Keratinocyte (primary cell): ENCODE data around the gene ACAA1. TPM values are rescaled to one million over a fixed set of nuclear protein-coding genes. Genes with fewer than 3 reads are reported as not detected.

ENCODE experiments used
- DNase-seq: peaks from one replicate; pipeline ENCODE4 v3.0.0-alpha.2; 2011; ENCODE audit warnings: low read depth, missing footprints, low spot score
- FAIRE-seq: peaks from 2 replicates; lab custom pipeline; 2011; peaks lifted over from hg19 to GRCh38; lab: Jason Lieb, UNC
- H2AFZ ChIP-seq: 2 replicates; pipeline ENCODE4 v1.6.0; 2012; ENCODE audit warnings: low read length, control low read depth, inconsistent platforms; ENCODE audit not compliant: control insufficient read depth
- H3K27ac ChIP-seq: 2 replicates; pipeline ENCODE4 v1.5.1; 2011; ENCODE audit warnings: low read length; ENCODE audit not compliant: control insufficient read depth, insufficient read depth
- H3K27me3 ChIP-seq: 3 replicates; pipeline ENCODE4 v1.6.0; 2011; ENCODE audit warnings: low read length; ENCODE audit not compliant: control insufficient read depth, insufficient read depth; ENCODE audit errors: extremely low read depth
- H3K36me3 ChIP-seq, 2 experiments: 2 replicates in 1 of 2; 3 replicates in 1 of 2; pipeline ENCODE4 v1.5.1; 2011; ENCODE audit warnings: low read length in 2 of 2, mild to moderate bottlenecking in 1 of 2; ENCODE audit not compliant: control insufficient read depth in 2 of 2, insufficient read depth in 2 of 2; ENCODE audit errors: extremely low read depth in 1 of 2
- H3K4me1 ChIP-seq: 3 replicates; pipeline ENCODE4 v1.5.1; 2011; ENCODE audit warnings: low read length; ENCODE audit not compliant: control insufficient read depth, insufficient read depth; ENCODE audit errors: extremely low read depth
- H3K4me2 ChIP-seq: 3 replicates; pipeline ENCODE4 v1.6.0; 2011; ENCODE audit warnings: low read depth, low read length; ENCODE audit not compliant: control insufficient read depth, insufficient read depth; ENCODE audit errors: extremely low read depth
- H3K4me3 ChIP-seq, 3 experiments: fragments of 200-600 bp in 1 of 3; sonication (generic) in 1 of 3; 2 replicates in 2 of 3; 3 replicates in 1 of 3; pipeline ENCODE4 v1.5.1; 2011 to 2016; ENCODE audit warnings: low read length in 3 of 3, mild to moderate bottlenecking in 3 of 3, control low read depth in 2 of 3, inconsistent platforms in 1 of 3, low read depth in 1 of 3, mixed read lengths in 1 of 3, mixed run types in 1 of 3, moderate library complexity in 1 of 3; ENCODE audit not compliant: control insufficient read depth in 2 of 3, insufficient read depth in 2 of 3; ENCODE audit errors: extremely low read depth in 1 of 3
- H3K79me2 ChIP-seq: 2 replicates; pipeline ENCODE4 v1.6.0; 2012; ENCODE audit warnings: low read length; ENCODE audit not compliant: control insufficient read depth, insufficient read depth
- H3K9ac ChIP-seq: 3 replicates; pipeline ENCODE4 v1.6.0; 2011; ENCODE audit warnings: low read length; ENCODE audit not compliant: control insufficient read depth, insufficient read depth; ENCODE audit errors: extremely low read depth
- H3K9me1 ChIP-seq: 3 replicates; pipeline ENCODE4 v1.6.0; 2011; ENCODE audit warnings: low read length; ENCODE audit not compliant: control insufficient read depth, insufficient read depth; ENCODE audit errors: extremely low read depth
- H3K9me3 ChIP-seq: 2 replicates; pipeline ENCODE4 v1.5.1; 2012; ENCODE audit warnings: low read depth, low read length; ENCODE audit not compliant: control insufficient read depth
- H4K20me1 ChIP-seq: 3 replicates; pipeline ENCODE4 v1.6.0; 2011; ENCODE audit warnings: low read length; ENCODE audit not compliant: control insufficient read depth, insufficient read depth; ENCODE audit errors: extremely low read depth
- EZH2 ChIP-seq: IDR thresholded peaks from one replicate; pipeline ENCODE4 v1.6.1; 2012; ENCODE audit warnings: inconsistent platforms, mild to moderate bottlenecking, low read length, moderate library complexity
- dilution Hi-C: fragments of 300-500 bp; cut with MboI; formaldehyde crosslinking; loops from one replicate; pipeline ENCODE4 v1.7.0; 2020; ENCODE audit warnings: low sequenced_read_pairs; ENCODE audit not compliant: extremely low pct_ligation_motif_present
- polyA plus RNA-seq, 5 experiments: library from polyadenylated mRNA; depleted of rRNA in 3 of 5; stranded (reverse) in 3 of 5; stranded (forward) in 1 of 5; unstranded in 1 of 5; fragments of >200 nt; gene quantifications; 1 replicate in 1 of 5; 2 replicates in 3 of 5; 3 replicates in 1 of 5; pipeline versions ENCODE4 v1.2.1 to v1.2.3, GENCODE V29; 2011 to 2012; ENCODE audit warnings: missing spikeins in 2 of 5, low read depth in 1 of 5, low replicate concordance in 1 of 5
- TF ChIP-seq, protein P1 (sequence below), 3 experiments: IDR thresholded peaks in 1 of 3; conservative IDR thresholded peaks in 1 of 3; optimal IDR thresholded peaks in 1 of 3; 2 replicates in 2 of 3; 3 replicates in 1 of 3; pipeline versions ENCODE3 to v1.5.1; 2011; ENCODE audit warnings: low read length in 3 of 3, mild to moderate bottlenecking in 3 of 3, moderate library complexity in 2 of 3, control low read depth in 1 of 3, inconsistent platforms in 1 of 3; ENCODE audit not compliant: insufficient read depth in 2 of 3; ENCODE audit errors: extremely low read depth in 1 of 3

Gene ACAA1
- polyA plus RNA-seq, 1 donor (not counting 4 experiments of a cell fraction or from before 2014, with no cell fraction given) = 85.3 TPM

DNA sequence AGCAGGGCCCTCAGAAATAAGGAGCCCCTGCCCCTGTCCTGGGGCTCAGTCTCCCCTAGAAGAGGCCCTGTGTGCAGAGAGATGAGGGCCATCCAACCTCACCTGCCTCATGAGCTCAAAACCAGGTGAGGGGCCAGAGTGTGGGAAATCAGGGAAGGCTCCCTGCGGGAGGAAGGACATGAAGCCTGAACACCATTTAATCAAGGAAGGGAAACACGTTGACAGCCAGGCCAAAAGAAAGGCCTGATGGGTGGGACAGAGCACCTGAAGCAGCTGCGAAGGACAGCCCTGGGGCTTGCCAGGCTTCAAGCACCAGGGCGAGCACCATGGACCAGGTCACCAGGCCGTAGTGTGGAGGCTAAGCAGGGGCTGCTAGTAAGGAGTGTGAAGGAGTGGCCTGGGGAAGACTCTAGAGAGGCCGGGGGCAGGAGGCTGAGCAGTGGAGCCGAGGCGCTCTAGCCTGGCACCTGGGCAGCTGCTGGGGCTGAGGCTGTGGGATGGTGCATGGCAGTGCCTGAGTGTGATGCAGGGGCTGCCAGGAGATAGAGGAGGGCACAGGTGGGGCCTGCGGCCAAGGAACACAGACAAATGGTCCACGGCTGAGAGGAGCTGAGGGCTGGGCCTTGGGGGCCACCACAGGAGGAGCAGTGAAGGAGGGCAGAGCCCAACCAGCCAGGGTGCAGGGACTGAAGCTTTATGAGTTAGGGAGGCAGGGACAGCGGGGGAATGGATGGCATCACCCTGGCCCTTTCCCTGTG is 16.1 kb downstream of the ACAA1 start:
- FAIRE-seq = no peak
- Histone ChIP-seq H3K4me3 (no peak overlapping the region), H3K27ac (no peak overlapping the region), H3K79me2 (no peaks in the 10 kb centered on the region), H3K36me3 (peaks cover 25 to 29% of the 10 kb centered on the region in 2 experiments), H3K9me3 (no peaks in the 10 kb centered on the region), H2AFZ (no peak overlapping the region), H3K9ac (no peak overlapping the region), H4K20me1 (no peaks in the 10 kb centered on the region), H3K4me2 (no peak overlapping the region), H3K9me1 (no peaks in the 10 kb centered on the region), H3K4me1 (no peaks in the 10 kb centered on the region), H3K27me3 (no peaks in the 10 kb centered on the region)
- no peak for DNase-seq
- TF ChIP-seq, protein P1, sequence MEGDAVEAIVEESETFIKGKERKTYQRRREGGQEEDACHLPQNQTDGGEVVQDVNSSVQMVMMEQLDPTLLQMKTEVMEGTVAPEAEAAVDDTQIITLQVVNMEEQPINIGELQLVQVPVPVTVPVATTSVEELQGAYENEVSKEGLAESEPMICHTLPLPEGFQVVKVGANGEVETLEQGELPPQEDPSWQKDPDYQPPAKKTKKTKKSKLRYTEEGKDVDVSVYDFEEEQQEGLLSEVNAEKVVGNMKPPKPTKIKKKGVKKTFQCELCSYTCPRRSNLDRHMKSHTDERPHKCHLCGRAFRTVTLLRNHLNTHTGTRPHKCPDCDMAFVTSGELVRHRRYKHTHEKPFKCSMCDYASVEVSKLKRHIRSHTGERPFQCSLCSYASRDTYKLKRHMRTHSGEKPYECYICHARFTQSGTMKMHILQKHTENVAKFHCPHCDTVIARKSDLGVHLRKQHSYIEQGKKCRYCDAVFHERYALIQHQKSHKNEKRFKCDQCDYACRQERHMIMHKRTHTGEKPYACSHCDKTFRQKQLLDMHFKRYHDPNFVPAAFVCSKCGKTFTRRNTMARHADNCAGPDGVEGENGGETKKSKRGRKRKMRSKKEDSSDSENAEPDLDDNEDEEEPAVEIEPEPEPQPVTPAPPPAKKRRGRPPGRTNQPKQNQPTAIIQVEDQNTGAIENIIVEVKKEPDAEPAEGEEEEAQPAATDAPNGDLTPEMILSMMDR (optimal IDR thresholded peaks at IDR 0.05 in 1 of 3, IDR thresholded peaks at IDR 0.05 in 1 of 3, conservative IDR thresholded peaks at IDR 0.05 in 1 of 3; ENCODE audit: extremely low read depth in 1 of 3, insufficient read depth in 2 of 3, low read length in 3 of 3) = no peak
- TF ChIP-seq EZH2 = no peak
- dilution Hi-C loops = no loop called here

DNA sequence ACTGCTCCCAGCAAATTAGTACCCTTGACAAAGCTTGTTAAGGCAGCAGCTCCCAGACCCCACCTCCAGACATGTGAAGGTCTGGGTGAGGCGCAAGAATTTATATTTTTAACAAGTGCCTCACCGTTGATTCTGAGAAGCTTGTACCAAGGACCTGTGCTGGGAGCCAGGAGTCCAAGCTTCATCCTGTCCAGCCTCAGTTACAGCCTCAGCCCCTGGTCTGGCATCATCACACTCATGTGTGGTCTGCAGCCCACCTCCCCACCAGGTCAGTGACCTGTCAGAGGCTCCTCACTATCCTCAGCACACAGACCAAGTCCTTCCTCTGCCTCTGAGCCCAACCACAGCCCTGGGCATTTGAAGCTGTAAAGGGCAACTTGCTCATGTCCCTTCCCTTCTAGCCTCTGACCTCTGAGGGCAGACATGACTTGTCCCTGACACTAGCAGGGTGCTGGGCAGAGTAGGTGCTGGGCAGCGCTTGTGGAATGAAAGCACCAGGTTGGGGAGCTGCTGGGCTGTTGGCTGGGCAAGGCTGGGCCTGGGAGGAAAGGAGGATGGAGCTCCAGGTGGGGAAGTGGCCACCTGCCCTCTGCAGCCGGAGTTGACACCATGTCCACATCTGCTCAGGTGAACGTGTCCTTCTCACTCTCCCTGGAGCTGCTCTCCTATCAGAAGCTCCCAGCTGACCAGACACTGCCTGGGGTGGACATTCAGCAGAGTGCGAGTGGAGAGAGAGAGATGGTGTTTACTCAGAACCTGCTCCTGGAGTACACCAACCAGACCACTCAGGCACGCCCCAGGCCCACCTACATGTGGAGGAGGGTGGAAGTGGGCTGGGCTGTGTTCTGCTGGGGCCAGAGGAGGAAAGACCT is 16.9 kb downstream of the ACAA1 start:
- Histone ChIP-seq H4K20me1 (no peaks in the 10 kb centered on the region), H3K4me2 (no peak overlapping the region), H3K9me3 (no peaks in the 10 kb centered on the region), H3K79me2 (no peaks in the 10 kb centered on the region), H3K9me1 (no peaks in the 10 kb centered on the region), H3K36me3 (peaks cover 21 to 22% of the 10 kb centered on the region in 2 experiments), H3K9ac (no peak overlapping the region), H3K4me1 (no peaks in the 10 kb centered on the region), H3K4me3 (no peak overlapping the region), H3K27ac (no peak overlapping the region), H2AFZ (no peak overlapping the region), H3K27me3 (no peaks in the 10 kb centered on the region)
- TF ChIP-seq EZH2 = no peak
- TF ChIP-seq, protein P1 (optimal IDR thresholded peaks at IDR 0.05 in 1 of 3, IDR thresholded peaks at IDR 0.05 in 1 of 3, conservative IDR thresholded peaks at IDR 0.05 in 1 of 3; ENCODE audit: extremely low read depth in 1 of 3, insufficient read depth in 2 of 3, low read length in 3 of 3) = no peak
- dilution Hi-C loops = no loop called here
- FAIRE-seq = no peak
- no peak for DNase-seq
